ENCODE data around the gene ACOT12.

GRCh38 chr5:81315830-81316229 lies 78.1 kb downstream of the ACOT12 start:
- TF ChIP-seq POLR2A (IDR thresholded peaks at IDR 0.05) (no peak), CTCF (IDR thresholded peaks at IDR 0.05) (no peak), EP300 (IDR thresholded peaks at IDR 0.05) (no peak)
